Trophoblast cell (in vitro differentiated cells and primary cell): ENCODE measurements around the gene SPDYE4.

Experiments used
- DNase-seq, 2 donors: peaks; one replicate each; pipeline ENCODE4 v3.0.0-alpha.2; 2016
- H2AFZ ChIP-seq: 2 replicates; pipeline ENCODE4 v1.6.1; 2013; ENCODE audit warnings: low read length, moderate library complexity, mild to moderate bottlenecking; ENCODE audit not compliant: insufficient read depth, poor library complexity
- H2AK5ac ChIP-seq: 2 replicates; pipeline ENCODE4 v1.6.1; 2013; ENCODE audit warnings: mild to moderate bottlenecking, low read length
- H2BK120ac ChIP-seq: 2 replicates; pipeline ENCODE4 v1.6.1; 2013; ENCODE audit warnings: low read length, mild to moderate bottlenecking, moderate library complexity; ENCODE audit not compliant: insufficient read depth, poor library complexity
- H2BK12ac ChIP-seq: 2 replicates; pipeline ENCODE4 v1.6.1; 2013; ENCODE audit warnings: mild to moderate bottlenecking, low read length, moderate library complexity
- H2BK5ac ChIP-seq: 2 replicates; pipeline ENCODE4 v1.6.1; 2013; ENCODE audit warnings: low read length, low read depth, moderate library complexity, mild to moderate bottlenecking; ENCODE audit not compliant: poor library complexity
- H3K14ac ChIP-seq: 2 replicates; pipeline ENCODE4 v1.6.1; 2013; ENCODE audit warnings: mild to moderate bottlenecking, low read length
- H3K18ac ChIP-seq: 2 replicates; pipeline ENCODE4 v1.6.1; 2013; ENCODE audit warnings: mild to moderate bottlenecking, low read length
- H3K23ac ChIP-seq: 2 replicates; pipeline ENCODE4 v1.6.1; 2013; ENCODE audit warnings: low read length
- H3K27ac ChIP-seq: 2 replicates; pipeline ENCODE4 v1.5.1; 2013; ENCODE audit warnings: low read depth, mild to moderate bottlenecking, inconsistent platforms, low read length, moderate library complexity
- H3K27me3 ChIP-seq: 2 replicates; pipeline ENCODE4 v1.6.1; 2013; ENCODE audit warnings: inconsistent platforms, mild to moderate bottlenecking, low read length, moderate library complexity; ENCODE audit not compliant: insufficient read depth
- H3K36me3 ChIP-seq, 2 experiments: 1 replicate in 1 of 2; 2 replicates in 1 of 2; pipeline ENCODE4 v1.6.1; 2013; ENCODE audit warnings: low read length in 2 of 2, mild to moderate bottlenecking in 2 of 2, moderate library complexity in 1 of 2; ENCODE audit not compliant: insufficient read depth in 2 of 2, control insufficient read depth in 1 of 2
- H3K4ac ChIP-seq: 2 replicates; pipeline ENCODE4 v1.6.1; 2013; ENCODE audit warnings: low read depth, mild to moderate bottlenecking, low read length, moderate library complexity
- H3K4me1 ChIP-seq, 2 experiments: 1 replicate in 1 of 2; 2 replicates in 1 of 2; pipeline ENCODE4 v1.6.1; 2013; ENCODE audit warnings: low read length in 2 of 2, mild to moderate bottlenecking in 2 of 2, moderate library complexity in 1 of 2; ENCODE audit not compliant: insufficient read depth in 2 of 2, control insufficient read depth in 1 of 2
- H3K4me2 ChIP-seq: 2 replicates; pipeline ENCODE4 v1.6.1; 2013; ENCODE audit warnings: inconsistent platforms, mild to moderate bottlenecking, low read length, moderate library complexity
- H3K4me3 ChIP-seq: 2 replicates; pipeline ENCODE4 v1.5.1; 2013; ENCODE audit warnings: mild to moderate bottlenecking, low read depth, low read length, inconsistent platforms
- H3K79me1 ChIP-seq: one replicate; pipeline ENCODE4 v1.6.1; 2013; ENCODE audit warnings: low read length
- H3K79me2 ChIP-seq: 2 replicates; pipeline ENCODE4 v1.6.1; 2013; ENCODE audit warnings: low read length, mild to moderate bottlenecking; ENCODE audit not compliant: control insufficient read depth, insufficient read depth, poor library complexity
- H3K9ac ChIP-seq: 2 replicates; pipeline ENCODE4 v1.6.1; 2013; ENCODE audit warnings: mild to moderate bottlenecking, low read length
- H3K9me3 ChIP-seq: 2 replicates; pipeline ENCODE4 v1.6.1; 2013; ENCODE audit warnings: low read depth, mild to moderate bottlenecking, control low read depth, inconsistent platforms, low read length; ENCODE audit not compliant: insufficient read depth
- H4K12ac ChIP-seq: 2 replicates; pipeline ENCODE4 v1.6.1; 2013; ENCODE audit warnings: low read depth, mild to moderate bottlenecking, low read length, moderate library complexity
- H4K8ac ChIP-seq: 2 replicates; pipeline ENCODE4 v1.6.1; 2013; ENCODE audit warnings: low read depth, mild to moderate bottlenecking, low read length, moderate library complexity
- H4K91ac ChIP-seq: one replicate; pipeline ENCODE4 v1.6.1; 2013; ENCODE audit warnings: low read depth, mild to moderate bottlenecking, low read length, moderate library complexity
- WGBS: extraction: QIAGEN DNeasy Blood & Tissue Kit; methylation state at CpG from one replicate; pipeline ENCODE4 v1.1.7; 2013; ENCODE audit warnings: missing lambda C conversion rate; ENCODE audit not compliant: insufficient read length, insufficient coverage; ENCODE audit errors: extremely low coverage; 5-methylcytosine and 5-hydroxymethylcytosine counted together

Gene SPDYE4

GRCh38 chr17:8706431-8706830 is 51.9 kb downstream of the SPDYE4 start:
- no peak overlapping the region for H2AK5ac ChIP-seq
- peaks cover 5% of the 10 kb centered on the region for H3K9me3 ChIP-seq
- DNase-seq, result peak; percentile 71 to 88
- H2BK12ac ChIP-seq, result peak overlapping the region; percentile 67
- no peak overlapping the region for H3K23ac ChIP-seq
- peak overlapping the region; percentile 64 for H4K91ac ChIP-seq
- H3K4ac ChIP-seq, result no peak overlapping the region
- H3K18ac ChIP-seq, result no peak overlapping the region
- H2BK120ac ChIP-seq, result no peak overlapping the region
- WGBS, result no CpG with 5 or more reads among the region's 5 CpGs
- H2BK5ac ChIP-seq, result no peak overlapping the region
- H2AFZ ChIP-seq, result no peak overlapping the region
- H4K12ac ChIP-seq, result no peak overlapping the region
- no peak overlapping the region for H3K14ac ChIP-seq
- H3K79me2 ChIP-seq, result peaks cover 2% of the 10 kb centered on the region
- H3K27ac ChIP-seq, result no peak overlapping the region
- H3K27me3 ChIP-seq, result no peaks in the 10 kb centered on the region
- peaks cover 20% of the 10 kb centered on the region in 2 experiments for H3K4me1 ChIP-seq
- no peak overlapping the region for H3K4me3 ChIP-seq
- H3K79me1 ChIP-seq, result peaks cover 13% of the 10 kb centered on the region
- no peak overlapping the region for H3K4me2 ChIP-seq
- no peak overlapping the region for H3K9ac ChIP-seq
- no peak overlapping the region for H4K8ac ChIP-seq
- H3K36me3 ChIP-seq, result no peaks in the 10 kb centered on the region

GRCh38 chr17:8705427-8705826 is 52.9 kb downstream of the SPDYE4 start:
- H3K79me1 ChIP-seq, result peaks cover 13% of the 10 kb centered on the region
- H3K4me1 ChIP-seq, result peaks cover 20% of the 10 kb centered on the region in 2 experiments
- H3K36me3 ChIP-seq, result no peaks in the 10 kb centered on the region
- H2BK120ac ChIP-seq, result no peak overlapping the region
- peaks cover 5% of the 10 kb centered on the region for H3K9me3 ChIP-seq
- no peak overlapping the region for H3K14ac ChIP-seq
- peaks cover 2% of the 10 kb centered on the region for H3K79me2 ChIP-seq
- H4K8ac ChIP-seq, result no peak overlapping the region
- H4K12ac ChIP-seq, result no peak overlapping the region
- H2BK12ac ChIP-seq, result no peak overlapping the region
- H3K27ac ChIP-seq, result no peak overlapping the region
- no peak overlapping the region for H3K23ac ChIP-seq
- no peak overlapping the region for H2AK5ac ChIP-seq
- H4K91ac ChIP-seq, result no peak overlapping the region
- DNase-seq, result no peak
- H3K4me2 ChIP-seq, result no peak overlapping the region
- no peak overlapping the region for H3K4me3 ChIP-seq
- H2AFZ ChIP-seq, result no peak overlapping the region
- H3K9ac ChIP-seq, result no peak overlapping the region
- no peaks in the 10 kb centered on the region for H3K27me3 ChIP-seq
- no peak overlapping the region for H3K18ac ChIP-seq
- no peak overlapping the region for H2BK5ac ChIP-seq
- no CpG with 5 or more reads among the region's 5 CpGs for WGBS
- H3K4ac ChIP-seq, result no peak overlapping the region

GRCh38 chr17:8703001-8703400 is 55.3 kb downstream of the SPDYE4 start:
- Histone ChIP-seq H3K18ac (no peak overlapping the region), H2BK5ac (no peak overlapping the region), H4K8ac (no peak overlapping the region), H3K27ac (no peak overlapping the region), H3K9me3 (peaks cover 5% of the 10 kb centered on the region), H3K4me2 (no peak overlapping the region), H3K4me3 (no peak overlapping the region), H3K27me3 (no peaks in the 10 kb centered on the region), H4K12ac (no peak overlapping the region), H3K14ac (no peak overlapping the region), H3K79me1 (peaks cover 25% of the 10 kb centered on the region), H2AFZ (no peak overlapping the region), H3K4me1 (peaks cover 29 to 30% of the 10 kb centered on the region in 2 experiments), H3K79me2 (peaks cover 4% of the 10 kb centered on the region), H4K91ac (no peak overlapping the region), H2BK12ac (no peak overlapping the region), H2BK120ac (no peak overlapping the region), H3K23ac (no peak overlapping the region), H3K9ac (no peak overlapping the region), H3K36me3 (no peaks in the 10 kb centered on the region), H2AK5ac (no peak overlapping the region), H3K4ac (no peak overlapping the region)
- no peak for DNase-seq
- no CpG with 5 or more reads among the region's 7 CpGs for WGBS

GRCh38 chr17:8701754-8702153 is 56.6 kb downstream of the SPDYE4 start:
- Histone ChIP-seq H3K9ac (no peak overlapping the region), H3K4me1 (peaks cover 28 to 31% of the 10 kb centered on the region in 2 experiments), H4K8ac (no peak overlapping the region), H4K91ac (no peak overlapping the region), H3K18ac (no peak overlapping the region), H3K4ac (no peak overlapping the region), H3K79me2 (peaks cover 5% of the 10 kb centered on the region), H3K4me2 (no peak overlapping the region), H4K12ac (no peak overlapping the region), H3K23ac (no peak overlapping the region), H2AK5ac (no peak overlapping the region), H2AFZ (no peak overlapping the region), H3K36me3 (no peaks in the 10 kb centered on the region), H3K9me3 (peaks cover 5% of the 10 kb centered on the region), H3K4me3 (no peak overlapping the region), H2BK12ac (no peak overlapping the region), H2BK120ac (no peak overlapping the region), H3K27ac (no peak overlapping the region), H2BK5ac (no peak overlapping the region), H3K79me1 (peaks cover 27% of the 10 kb centered on the region), H3K27me3 (no peaks in the 10 kb centered on the region), H3K14ac (no peak overlapping the region)
- no CpG with 5 or more reads among the region's 4 CpGs for WGBS
- no peak for DNase-seq
